Stimulated activated CD8-positive, alpha-beta memory T cell treated with anti-CD3 and anti-CD28 coated beads, Interleukin-15, amount 100 ng/mL, for 1 hour (primary cell): ENCODE measurements around the gene ATP13A4.

ENCODE experiments used
- DNase-seq: peaks from one replicate; pipeline ENCODE4 v3.0.0-alpha.2; 2020; ENCODE audit warnings: low read depth

The ATP13A4 gene

DNA sequence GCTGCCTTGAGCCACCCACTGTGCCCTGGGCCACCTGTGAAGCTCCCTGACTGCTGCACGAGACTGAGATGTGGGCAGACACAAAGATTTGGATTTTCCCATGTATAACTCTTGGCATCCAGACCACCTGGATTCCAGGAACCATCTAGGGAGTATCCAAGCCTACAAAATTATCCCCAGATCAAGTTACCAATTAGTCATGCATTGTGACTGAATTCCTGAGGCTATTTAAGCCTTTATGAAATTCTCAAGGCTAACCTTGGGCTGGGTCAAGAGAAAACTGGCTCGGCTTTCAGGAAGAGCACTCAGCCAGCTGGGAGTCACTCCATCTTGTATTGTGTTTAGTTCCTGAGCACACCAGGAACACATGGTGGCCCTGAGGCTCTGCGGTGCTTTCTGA is 162.8 kb downstream of the ATP13A4 start:
- no peak for DNase-seq

DNA sequence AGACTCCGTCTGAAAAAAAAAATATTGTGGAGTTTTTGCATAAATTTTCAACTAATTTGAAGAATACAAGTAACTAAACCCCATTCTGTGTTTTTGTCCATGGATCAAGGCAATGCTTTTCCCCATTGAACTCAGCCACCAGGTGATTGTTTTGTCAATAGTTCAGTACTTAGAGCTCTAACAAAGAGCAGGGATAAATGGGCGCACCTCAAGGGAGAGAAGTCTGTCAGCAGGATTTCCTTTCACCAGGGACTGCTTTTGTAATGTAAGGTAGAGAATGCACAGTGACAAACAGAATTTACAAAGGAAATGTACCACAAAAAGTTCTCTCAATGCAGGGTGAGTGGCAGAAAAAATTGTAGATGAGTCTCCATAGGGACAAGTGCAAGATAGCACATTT is 165.4 kb downstream of the ATP13A4 start:
- no peak for DNase-seq

- DNase-seq: no peak
Observed at GRCh38 chr3:193388361-193388760, 166.3 kb downstream of the ATP13A4 start.

DNA sequence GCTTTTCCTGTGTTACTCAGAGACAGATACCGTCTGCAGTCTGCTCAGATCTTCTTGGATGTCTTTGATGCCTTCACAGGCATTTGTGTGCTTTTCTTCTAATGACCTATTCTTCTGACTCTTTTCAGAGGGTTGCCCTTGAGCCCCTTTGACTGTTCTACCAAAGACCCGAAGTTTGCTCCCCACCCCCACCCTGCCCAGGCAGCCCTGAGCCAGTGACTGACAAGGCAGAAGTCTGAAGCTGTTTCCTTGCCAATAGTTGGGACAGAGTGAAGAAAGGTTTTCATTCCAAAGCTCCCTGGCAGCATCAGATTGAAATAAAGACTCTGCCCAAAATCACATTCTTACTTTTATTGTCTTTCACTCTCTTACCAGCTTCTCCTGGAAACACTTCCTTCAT is 167.1 kb downstream of the ATP13A4 start:
- DNase-seq: no peak

- no peak for DNase-seq
Observed at GRCh38 chr3:193378706-193379105, 176.0 kb downstream of the ATP13A4 start, which contains the start of gene ATP13A5. Gene ATP13A5 (minus strand): TSS chr3:193378753. CDS start chr3:193378725, 28 bp downstream.

DNA sequence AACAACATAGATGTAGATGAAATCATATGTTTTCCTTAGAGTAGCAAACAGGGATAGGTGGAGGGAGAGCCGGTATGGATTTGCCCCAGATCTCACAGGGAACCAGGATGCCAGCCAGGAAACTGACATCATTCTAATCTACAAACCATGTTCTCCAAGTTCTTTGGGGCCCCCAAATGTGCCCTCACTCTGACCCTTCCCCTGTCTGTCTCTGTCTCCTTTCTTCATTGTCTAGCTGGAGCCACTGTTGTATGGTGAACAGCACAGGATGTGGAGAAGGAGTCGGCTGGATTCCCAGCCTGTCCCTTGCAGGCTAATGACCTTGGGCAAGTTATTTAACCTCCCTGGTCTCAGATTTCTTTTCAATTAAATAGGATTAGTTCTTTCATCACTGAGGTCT is 177.1 kb downstream of the ATP13A4 start:
- DNase-seq: no peak

GRCh38 chr3:193375614-193376013 is 179.1 kb downstream of the ATP13A4 start:
- no peak for DNase-seq

- no peak for DNase-seq
Observed at GRCh38 chr3:193372783-193373182, 181.9 kb downstream of the ATP13A4 start.

DNA sequence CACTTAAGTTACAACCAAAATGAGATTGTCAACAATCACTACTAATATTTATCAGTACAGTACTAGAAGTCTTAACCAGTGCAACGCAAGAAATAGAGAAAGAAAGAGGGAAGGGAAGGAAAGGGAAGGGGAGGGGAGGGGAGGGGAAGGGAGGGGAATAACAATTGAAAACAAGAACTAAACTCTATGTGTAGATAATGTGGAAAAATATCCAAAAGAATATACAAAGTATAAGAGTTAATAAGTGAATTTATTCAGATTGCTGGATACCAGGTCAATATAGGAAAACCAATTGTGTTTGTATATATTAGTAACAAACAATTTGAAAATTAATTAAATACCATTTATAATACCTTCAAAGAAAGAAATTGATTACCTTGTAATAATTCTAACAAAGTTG is 186.8 kb downstream of the ATP13A4 start:
- DNase-seq: no peak

GRCh38 chr3:193357291-193357690 is 197.4 kb downstream of the ATP13A4 start:
- no peak for DNase-seq

- DNase-seq: no peak
Observed at GRCh38 chr3:193354423-193354822, 200.3 kb downstream of the ATP13A4 start.
